ENCODE measurements around the gene TARS3.

Gene TARS3

DNA sequence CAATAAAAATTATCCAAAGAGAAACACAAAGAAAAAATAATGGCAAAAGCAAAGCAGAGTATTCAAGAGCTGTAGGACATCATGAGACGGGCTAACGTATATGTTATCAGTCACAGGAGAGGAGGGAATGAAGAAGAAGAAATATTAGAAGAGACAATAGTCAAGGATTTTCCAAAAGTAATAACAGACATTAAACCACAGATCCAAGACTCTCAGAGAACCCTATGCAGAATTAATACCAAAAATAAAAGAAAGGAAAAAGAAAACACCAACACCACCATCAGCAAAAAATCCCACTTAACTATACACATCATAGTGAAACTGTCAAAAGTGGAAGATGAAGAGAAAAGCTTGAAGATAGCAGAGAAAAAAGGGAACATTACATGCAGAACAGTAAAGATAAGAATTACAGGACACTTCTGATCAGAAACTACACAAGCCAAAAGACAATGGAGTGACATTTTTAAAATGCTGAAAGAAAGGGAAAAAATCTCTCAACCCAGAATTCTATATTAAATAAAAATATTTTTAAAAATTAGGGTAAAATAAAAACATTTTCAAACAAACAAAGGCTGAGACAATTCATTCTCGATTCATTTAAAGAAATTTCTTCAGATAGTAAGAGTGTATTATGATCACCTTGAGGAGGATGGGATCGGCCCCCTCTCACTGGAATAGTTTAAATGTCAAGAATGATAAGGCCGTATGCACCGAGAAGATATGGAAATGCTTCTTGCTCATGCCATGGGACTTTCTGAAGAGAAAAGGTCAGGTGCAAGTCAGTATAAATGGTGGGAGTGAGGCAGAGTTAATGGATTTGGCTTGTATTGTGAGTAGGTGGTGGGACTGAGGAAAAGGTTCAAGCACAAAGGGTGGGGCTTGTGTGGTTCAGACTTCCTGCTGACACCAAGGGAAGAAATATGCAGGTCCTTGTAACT is 100.6 kb downstream of the TARS3 start:
- TF ChIP-seq GATA2 (IDR thresholded peaks at IDR 0.05; ENCODE audit: low read depth, low read length) = no peak
- TF ChIP-seq GATA3 (IDR thresholded peaks at IDR 0.05; ENCODE audit: low read depth, low read length) = no peak

DNA sequence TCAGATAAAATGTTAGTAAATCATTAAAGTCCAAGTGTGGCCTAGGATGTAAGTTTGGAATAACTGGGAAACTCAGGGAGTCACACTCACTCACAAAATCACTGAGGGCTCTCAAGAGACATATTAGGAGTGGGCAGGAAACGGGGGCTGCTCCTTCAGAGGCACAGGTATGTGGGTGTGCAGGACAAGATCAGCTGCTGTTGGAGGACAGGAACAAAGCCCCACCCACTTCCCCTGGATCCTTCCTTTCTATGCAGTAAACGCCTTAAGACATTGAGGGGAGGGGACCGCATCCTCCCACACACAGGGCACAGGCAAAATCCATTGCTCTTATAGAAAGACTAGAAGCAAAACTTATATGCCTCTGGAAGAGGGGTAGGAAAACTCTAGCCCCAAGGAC is 102.3 kb downstream of the TARS3 start:
- TF ChIP-seq GATA2 (IDR thresholded peaks at IDR 0.05; ENCODE audit: low read depth, low read length) (no peak), GATA3 (IDR thresholded peaks at IDR 0.05; ENCODE audit: low read depth, low read length) (no peak)

DNA sequence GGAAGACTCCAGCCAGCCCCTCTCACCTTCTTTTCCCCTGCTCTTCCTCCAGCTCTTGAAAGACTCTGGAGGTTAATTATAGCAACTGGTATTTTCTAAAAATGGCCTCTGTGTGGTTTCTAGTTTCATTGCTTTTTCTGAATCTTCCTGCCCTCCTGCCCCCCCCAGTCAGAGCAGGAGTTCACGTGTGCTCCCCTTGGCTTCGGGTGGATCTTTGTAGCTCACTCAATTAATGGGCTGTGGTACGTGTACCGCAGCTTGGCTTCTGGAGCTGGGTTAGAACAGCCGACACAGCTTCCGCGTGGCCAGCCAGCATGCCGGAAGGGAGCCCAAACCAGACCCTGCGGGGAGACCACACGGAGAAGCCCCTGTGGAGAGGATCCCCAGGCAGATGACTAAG is 103.6 kb downstream of the TARS3 start:
- TF ChIP-seq GATA3 (IDR thresholded peaks at IDR 0.05; ENCODE audit: low read depth, low read length) = no peak
- TF ChIP-seq GATA2 (IDR thresholded peaks at IDR 0.05; ENCODE audit: low read depth, low read length) = no peak

DNA sequence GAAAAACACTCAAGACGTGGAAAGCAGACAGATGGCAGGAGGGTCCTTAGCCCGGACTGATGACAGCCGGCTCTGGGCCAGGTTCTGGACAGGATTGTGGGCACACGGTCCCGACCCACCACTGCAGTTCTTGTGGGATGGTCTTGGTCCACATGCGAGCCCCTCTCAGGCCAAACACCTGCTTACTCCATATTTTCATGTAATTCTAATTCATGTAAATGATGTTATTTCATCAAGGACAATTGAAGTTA is 104.7 kb downstream of the TARS3 start:
- no peak for TF ChIP-seq GATA3 (IDR thresholded peaks at IDR 0.05; ENCODE audit: low read depth, low read length)
- no peak for TF ChIP-seq GATA2 (IDR thresholded peaks at IDR 0.05; ENCODE audit: low read depth, low read length)

DNA sequence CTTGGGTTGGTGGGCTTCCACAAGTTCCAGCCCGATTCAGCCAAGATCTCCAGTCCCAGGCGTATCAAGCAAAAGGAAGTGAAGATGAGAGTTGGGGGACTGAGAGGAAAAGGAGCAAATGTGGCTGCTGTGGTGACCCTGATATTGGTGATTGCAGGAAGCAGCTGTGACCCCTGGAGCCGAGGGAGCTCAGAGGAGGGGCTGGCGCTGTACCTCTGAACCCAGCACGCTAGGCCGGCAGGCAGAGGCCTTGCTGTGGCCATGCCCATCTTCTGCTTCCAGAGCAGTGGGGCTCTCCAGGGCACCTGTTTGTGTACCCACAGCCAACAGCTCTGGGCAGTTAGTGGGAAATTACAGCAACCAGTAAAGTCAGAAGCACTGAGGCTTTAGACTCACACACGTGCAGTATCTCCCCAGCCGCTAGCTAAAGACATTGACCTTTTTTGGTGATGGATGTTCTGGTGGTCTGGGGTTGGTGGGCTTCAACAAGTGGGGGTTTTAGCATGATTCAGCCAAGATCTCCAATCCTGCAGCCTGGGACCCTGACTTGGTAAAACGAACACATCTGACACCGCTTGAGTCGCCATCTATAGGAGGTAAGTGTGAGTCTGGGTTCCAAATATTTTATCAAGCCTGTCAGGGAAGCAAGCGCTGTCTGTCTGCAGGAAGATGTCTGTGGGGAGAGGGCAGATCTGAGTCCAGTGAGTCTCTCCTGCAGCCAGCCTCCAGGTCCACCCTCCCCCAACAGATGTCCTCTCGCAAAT is 105.2 kb downstream of the TARS3 start:
- TF ChIP-seq GATA3 (IDR thresholded peaks at IDR 0.05; ENCODE audit: low read depth, low read length) = no peak
- no peak for TF ChIP-seq GATA2 (IDR thresholded peaks at IDR 0.05; ENCODE audit: low read depth, low read length)

DNA sequence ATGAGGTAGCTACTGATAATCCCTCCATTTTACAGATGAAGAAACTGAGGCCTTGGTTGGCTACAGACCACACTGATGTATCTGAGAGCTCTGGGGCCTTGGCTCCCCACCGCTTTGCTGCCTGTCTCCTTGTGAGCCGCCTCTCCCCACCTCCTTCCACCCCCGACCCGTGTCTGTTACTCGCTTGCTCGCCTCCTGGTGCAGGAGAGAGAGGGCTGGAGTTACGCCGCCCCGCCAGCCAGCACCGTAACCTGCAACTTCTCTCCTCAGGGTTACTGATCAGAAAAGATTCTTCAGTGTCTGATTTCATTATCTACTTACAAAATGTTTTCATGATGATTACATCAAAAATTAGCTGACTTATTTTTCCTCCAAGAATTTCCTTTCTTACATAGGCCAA is 106.2 kb downstream of the TARS3 start:
- TF ChIP-seq GATA3 (IDR thresholded peaks at IDR 0.05; ENCODE audit: low read depth, low read length) (no peak), GATA2 (IDR thresholded peaks at IDR 0.05; ENCODE audit: low read depth, low read length) (no peak)

DNA sequence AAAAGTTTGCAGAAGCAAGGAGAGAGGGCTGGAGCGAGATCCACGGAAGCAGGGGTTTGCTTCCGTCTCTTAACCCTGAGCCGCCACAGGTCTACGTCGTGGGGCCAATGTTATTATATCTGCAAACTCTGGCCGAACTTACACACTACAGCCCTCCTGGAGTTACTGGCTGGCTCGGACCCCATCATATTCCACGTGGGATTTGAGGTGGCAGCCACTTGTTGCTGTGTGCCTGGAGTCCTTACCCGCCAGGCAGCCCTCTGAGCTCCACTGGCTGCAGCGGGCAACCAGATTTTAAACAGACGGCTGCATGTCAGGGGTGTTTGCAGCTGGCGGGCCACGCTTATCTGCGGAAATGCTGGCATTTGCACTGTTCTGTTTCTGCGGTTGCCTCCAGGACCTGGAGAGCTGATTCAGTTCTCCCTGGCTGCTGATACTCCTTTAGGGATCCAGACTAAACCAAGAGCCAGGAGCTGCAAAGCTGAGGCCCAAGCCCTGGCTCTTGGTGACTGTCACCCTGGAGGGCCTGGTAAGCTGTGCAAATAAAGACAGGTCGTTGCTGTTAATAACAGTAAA is 106.8 kb downstream of the TARS3 start:
- TF ChIP-seq GATA3 (IDR thresholded peaks at IDR 0.05; ENCODE audit: low read depth, low read length) (no peak), GATA2 (IDR thresholded peaks at IDR 0.05; ENCODE audit: low read depth, low read length) (0 out of 2 replicates have a peak, but pooled peaks have one; percentile 21)

DNA sequence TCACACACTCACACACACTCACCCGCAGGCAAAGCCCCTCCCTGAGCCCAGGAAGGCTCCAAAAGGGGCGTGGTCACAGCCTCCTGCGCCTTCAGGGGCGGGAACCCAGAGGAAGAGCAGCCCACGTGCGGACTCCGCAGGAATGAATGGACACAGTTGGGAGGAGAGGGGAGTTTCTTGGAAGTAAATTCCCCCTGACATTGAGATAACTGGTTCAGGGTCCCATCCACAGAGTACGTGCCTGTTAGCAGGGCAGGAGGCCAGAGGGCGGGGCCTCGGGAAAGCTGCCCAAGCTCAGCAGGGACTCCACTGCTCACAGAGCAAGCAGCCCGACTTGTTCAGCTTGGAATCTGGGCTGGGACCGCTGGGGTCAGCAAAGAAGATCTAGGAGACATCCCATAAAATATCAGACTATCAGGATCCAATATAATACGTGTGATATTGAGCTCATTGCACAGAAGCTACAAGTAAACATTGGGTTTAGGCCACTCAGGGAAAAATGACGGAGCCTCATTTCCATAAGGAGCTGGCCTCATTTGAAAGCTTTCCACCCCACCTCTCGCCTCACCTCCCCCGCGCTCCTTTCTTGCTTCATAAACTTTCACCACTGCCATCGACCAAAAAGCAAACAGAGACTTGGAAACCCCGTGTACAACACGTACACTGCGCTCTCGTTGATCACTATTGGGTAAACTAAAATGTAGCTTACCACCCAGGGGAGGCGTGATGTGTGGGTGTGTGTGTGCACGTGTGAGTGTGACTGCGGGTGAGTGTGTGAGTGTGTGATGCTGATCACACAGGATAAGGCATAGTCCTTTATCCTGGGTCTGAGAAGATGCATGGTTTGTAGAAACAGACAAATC is 108.1 kb downstream of the TARS3 start:
- TF ChIP-seq GATA3 (IDR thresholded peaks at IDR 0.05; ENCODE audit: low read depth, low read length) = no peak
- TF ChIP-seq GATA2 (IDR thresholded peaks at IDR 0.05; ENCODE audit: low read depth, low read length) = no peak

DNA sequence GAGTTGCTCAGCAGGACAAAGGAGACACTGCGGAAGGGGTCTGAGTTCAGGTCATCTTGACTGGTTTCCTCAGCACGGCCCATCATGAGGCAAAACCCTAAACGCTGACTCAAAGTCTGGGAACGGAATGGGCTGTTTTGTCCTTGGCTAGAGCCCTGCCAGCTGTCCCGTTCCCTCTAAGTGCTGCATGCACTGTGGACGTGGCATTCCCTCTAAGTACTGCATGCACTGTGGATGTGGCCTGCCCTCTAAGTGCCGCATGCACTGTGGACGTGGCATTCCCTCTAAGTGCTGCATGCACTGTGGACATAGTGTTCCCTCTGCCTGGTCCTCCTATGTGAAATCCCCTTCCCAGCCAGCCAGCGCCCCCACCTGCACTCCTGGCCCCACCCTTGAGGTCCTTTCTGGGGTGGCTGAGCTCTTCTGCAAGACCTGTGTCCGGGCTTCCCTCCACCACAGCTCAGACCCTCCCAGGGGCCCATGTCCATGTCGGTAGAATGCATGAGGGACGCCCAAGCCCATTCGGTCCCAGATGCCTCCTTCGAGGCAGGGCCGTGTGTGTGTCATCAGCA is 108.8 kb downstream of the TARS3 start:
- TF ChIP-seq GATA3 (IDR thresholded peaks at IDR 0.05; ENCODE audit: low read depth, low read length) (no peak), GATA2 (IDR thresholded peaks at IDR 0.05; ENCODE audit: low read depth, low read length) (no peak)

DNA sequence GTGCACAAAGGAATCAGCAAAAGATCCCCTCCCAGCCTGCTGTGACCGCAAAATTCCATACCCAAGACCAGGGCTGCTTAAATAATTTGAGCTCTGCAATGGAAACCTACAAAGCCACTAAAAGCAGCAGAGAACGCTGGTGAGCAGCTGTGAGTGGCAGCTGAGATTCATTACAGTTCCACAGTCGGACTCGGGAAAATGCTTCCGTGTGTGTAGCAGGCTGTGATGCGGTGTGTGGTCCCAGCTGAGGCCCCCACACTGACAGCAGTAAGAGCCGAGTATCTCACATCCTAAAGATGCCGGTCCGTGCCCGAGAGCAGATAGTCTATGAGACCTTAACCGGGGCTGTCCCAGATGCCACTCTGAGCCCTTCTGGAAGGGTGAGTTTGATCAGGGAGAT is 109.5 kb downstream of the TARS3 start:
- no peak for TF ChIP-seq GATA2 (IDR thresholded peaks at IDR 0.05; ENCODE audit: low read depth, low read length)
- TF ChIP-seq GATA3 (IDR thresholded peaks at IDR 0.05; ENCODE audit: low read depth, low read length) = no peak

DNA sequence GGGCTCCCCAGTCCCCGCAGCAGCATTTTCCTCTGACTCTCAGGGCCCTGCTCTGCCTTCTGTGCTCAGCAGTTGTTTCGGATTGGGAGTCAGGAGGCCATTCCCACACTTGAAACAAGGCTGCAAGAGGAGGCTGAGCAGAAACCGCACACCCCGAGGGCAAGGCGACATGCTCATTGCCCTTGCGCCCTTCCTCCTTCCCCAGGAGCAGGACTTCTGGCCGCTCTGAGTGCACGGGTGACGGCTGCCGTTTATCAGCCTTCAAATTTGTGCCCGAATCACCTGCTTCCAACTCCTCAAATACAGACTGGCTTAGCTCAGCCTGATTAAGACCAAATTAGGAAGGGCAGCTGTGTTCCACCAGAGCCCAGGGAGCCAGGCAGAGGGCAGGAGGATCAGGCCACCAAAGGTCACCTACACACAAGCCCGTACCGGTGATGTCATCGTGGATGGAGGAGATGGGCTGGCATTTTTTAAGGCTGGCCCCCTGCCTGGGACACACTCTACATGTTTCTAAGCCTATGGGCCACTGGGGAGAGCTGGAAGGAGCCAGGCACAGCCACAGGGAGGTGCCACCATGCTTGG is 110.2 kb downstream of the TARS3 start:
- TF ChIP-seq GATA3 (IDR thresholded peaks at IDR 0.05; ENCODE audit: low read depth, low read length) (no peak), GATA2 (IDR thresholded peaks at IDR 0.05; ENCODE audit: low read depth, low read length) (0 out of 2 replicates have a peak, but pooled peaks have one; percentile 22)

DNA sequence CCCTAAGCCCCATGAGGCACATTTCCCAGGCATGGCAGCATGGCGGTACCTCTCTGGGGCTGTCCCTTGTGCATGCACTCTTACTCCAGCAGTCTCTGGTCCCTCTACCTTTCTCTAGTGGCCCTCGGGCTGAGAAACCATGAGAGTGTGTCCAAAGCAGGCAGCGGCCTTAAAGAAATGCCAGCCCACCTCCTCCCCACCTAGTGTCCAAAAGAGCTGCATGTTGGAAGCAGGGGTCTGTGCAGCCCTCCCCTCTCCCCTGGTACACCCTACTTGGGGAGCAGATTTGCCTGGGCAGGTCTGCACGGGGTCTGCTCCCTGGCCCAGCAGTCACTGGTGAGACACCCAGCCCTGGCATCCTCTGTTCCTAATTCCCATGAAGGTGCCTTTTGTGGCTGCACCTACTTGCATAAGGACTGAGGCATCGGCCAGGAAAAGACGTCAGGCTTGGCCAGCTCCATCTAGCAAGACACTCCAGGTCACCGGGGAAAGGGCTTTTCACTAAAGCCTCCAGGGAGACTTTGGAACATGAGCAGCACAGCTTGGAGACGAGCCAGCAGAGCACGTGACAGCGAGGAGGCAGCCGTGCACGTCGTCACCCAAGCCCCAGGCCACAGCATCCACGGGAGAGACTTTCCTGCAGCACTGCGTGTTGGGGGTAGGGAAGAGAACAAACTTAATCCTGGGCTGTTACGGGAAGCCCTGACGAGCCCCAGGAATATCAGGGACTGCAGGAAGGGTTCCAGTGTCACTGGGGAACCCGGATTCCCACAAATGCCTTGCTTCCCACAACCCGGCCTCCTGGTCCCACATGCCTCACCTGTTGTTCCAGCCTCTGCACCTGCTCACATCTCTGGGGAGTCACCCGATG is 110.9 kb downstream of the TARS3 start:
- TF ChIP-seq GATA2 (IDR thresholded peaks at IDR 0.05; ENCODE audit: low read depth, low read length) (no peak), GATA3 (IDR thresholded peaks at IDR 0.05; ENCODE audit: low read depth, low read length) (no peak)

Measured in SH-SY5Y (cell line).